IPS DF 6.9 (cell line): ENCODE data around the gene CERT1.
"Not testable (repeated sequence)": the region's sequence is repeated elsewhere in the genome, so short reads cannot be mapped to it uniquely, and the experiment has no call there.

Experiments used
- DNase-seq: peaks from one replicate; pipeline ENCODE4 v3.0.0-alpha.2; 2013; ENCODE audit warnings: low read depth, low spot score
- H3K27ac ChIP-seq: one replicate; pipeline ENCODE4 v1.5.1; 2013; ENCODE audit warnings: low read length, control low read depth
- H3K27me3 ChIP-seq: 2 replicates; pipeline ENCODE4 v1.6.1; 2013; ENCODE audit warnings: mild to moderate bottlenecking, low read length; ENCODE audit not compliant: control insufficient read depth, insufficient read depth
- H3K36me3 ChIP-seq: 2 replicates; pipeline ENCODE4 v1.6.1; 2013; ENCODE audit warnings: low read length; ENCODE audit not compliant: control insufficient read depth, insufficient read depth
- H3K4me1 ChIP-seq: 2 replicates; pipeline ENCODE4 v1.6.1; 2013; ENCODE audit warnings: low read length; ENCODE audit not compliant: control insufficient read depth, insufficient read depth
- H3K4me3 ChIP-seq: 2 replicates; pipeline ENCODE4 v1.5.1; 2013; ENCODE audit warnings: mild to moderate bottlenecking, low read length
- H3K9me3 ChIP-seq: 2 replicates; pipeline ENCODE4 v1.6.1; 2013; ENCODE audit warnings: low read length, inconsistent platforms; ENCODE audit not compliant: control insufficient read depth, insufficient read depth
- WGBS: extraction: QIAGEN DNeasy Blood & Tissue Kit; methylation state at CpG from one replicate; pipeline ENCODE4 v1.1.7; 2013; ENCODE audit warnings: mixed read lengths, missing lambda C conversion rate; ENCODE audit not compliant: insufficient read length, insufficient coverage; 5-methylcytosine and 5-hydroxymethylcytosine counted together

CERT1 gene

GRCh38 chr5:75509956-75510355 lies 1.5 kb downstream of the CERT1 start:
- Histone ChIP-seq H3K36me3 (no peaks in the 10 kb centered on the region), H3K9me3 (no peaks in the 10 kb centered on the region), H3K4me3 (no peak overlapping the region; the same call in 1 of the 2 replicates), H3K27me3 (no peaks in the 10 kb centered on the region), H3K4me1 (no peaks in the 10 kb centered on the region), H3K27ac (no peak overlapping the region)
- DNase-seq = no peak
- WGBS = no CpG with 5 or more reads among the region's 1 CpG

GRCh38 chr5:75509546-75509945 lies 1.9 kb downstream of the CERT1 start:
- H3K27me3 ChIP-seq = no peaks in the 10 kb centered on the region
- no peak overlapping the region for H3K4me3 ChIP-seq
- DNase-seq = no peak
- WGBS = no CpG with 5 or more reads among the region's 4 CpGs
- no peaks in the 10 kb centered on the region for H3K4me1 ChIP-seq
- no peaks in the 10 kb centered on the region for H3K36me3 ChIP-seq
- no peaks in the 10 kb centered on the region for H3K9me3 ChIP-seq
- H3K27ac ChIP-seq = no peak overlapping the region

- DNase-seq = no peak
- Histone ChIP-seq H3K27me3 (no peaks in the 10 kb centered on the region), H3K27ac (no peak overlapping the region), H3K4me3 (no peak overlapping the region), H3K9me3 (no peaks in the 10 kb centered on the region), H3K36me3 (no peaks in the 10 kb centered on the region), H3K4me1 (no peaks in the 10 kb centered on the region)
- WGBS = no CpG with 5 or more reads among the region's 1 CpG
Observed at GRCh38 chr5:75507841-75508240, 3.6 kb downstream of the CERT1 start.

GRCh38 chr5:75505112-75505511 lies 6.3 kb downstream of the CERT1 start:
- H3K4me1 ChIP-seq, DNase-seq: not testable (repeated sequence)
- no CpG with 5 or more reads among the region's 5 CpGs for WGBS

GRCh38 chr5:75498875-75499274 lies 12.6 kb downstream of the CERT1 start:
- H3K4me3 ChIP-seq, H3K36me3 ChIP-seq, H3K27me3 ChIP-seq, H3K27ac ChIP-seq, DNase-seq, H3K4me1 ChIP-seq, H3K9me3 ChIP-seq: not testable (repeated sequence)
- no CpG with 5 or more reads among the region's 1 CpG for WGBS

More at GRCh38 chr5:75505112-75505511, 6.3 kb downstream of the CERT1 start:
- not testable (repeated sequence) for H3K4me3 ChIP-seq, H3K27me3 ChIP-seq, H3K27ac ChIP-seq, H3K36me3 ChIP-seq, H3K9me3 ChIP-seq

- no peak overlapping the region for H3K4me3 ChIP-seq
- no peak for DNase-seq
- no peak overlapping the region for H3K27ac ChIP-seq
- no peaks in the 10 kb centered on the region for H3K36me3 ChIP-seq
- no peaks in the 10 kb centered on the region for H3K27me3 ChIP-seq
- peaks cover 2% of the 10 kb centered on the region; the same call in 1 of the 2 replicates for H3K4me1 ChIP-seq
- H3K9me3 ChIP-seq = no peaks in the 10 kb centered on the region
- WGBS = no CpG with 5 or more reads among the region's 7 CpGs
Observed at GRCh38 chr5:75498208-75498777, 13.1 kb downstream of the CERT1 start.

- Histone ChIP-seq H3K4me3 (no peak overlapping the region), H3K27me3 (no peaks in the 10 kb centered on the region), H3K9me3 (no peaks in the 10 kb centered on the region), H3K4me1 (peaks cover 2% of the 10 kb centered on the region; the same call in 1 of the 2 replicates), H3K27ac (no peak overlapping the region), H3K36me3 (no peaks in the 10 kb centered on the region)
- no CpG with 5 or more reads among the region's 3 CpGs for WGBS
- no peak for DNase-seq
Observed at GRCh38 chr5:75496026-75496425, 15.4 kb downstream of the CERT1 start.

GRCh38 chr5:75491621-75492020 lies 19.8 kb downstream of the CERT1 start:
- H3K27me3 ChIP-seq = no peaks in the 10 kb centered on the region
- no peak overlapping the region for H3K27ac ChIP-seq
- H3K4me1 ChIP-seq = no peaks in the 10 kb centered on the region
- no peaks in the 10 kb centered on the region for H3K36me3 ChIP-seq
- no CpG with 5 or more reads among the region's 2 CpGs for WGBS
- H3K9me3 ChIP-seq = no peaks in the 10 kb centered on the region
- DNase-seq = no peak
- no peak overlapping the region for H3K4me3 ChIP-seq

- DNase-seq, H3K36me3 ChIP-seq, H3K27ac ChIP-seq, H3K4me1 ChIP-seq, H3K9me3 ChIP-seq, H3K27me3 ChIP-seq, H3K4me3 ChIP-seq: not testable (repeated sequence)
- WGBS = no CpG with 5 or more reads among the region's 6 CpGs
Observed at GRCh38 chr5:75489847-75490246, 21.6 kb downstream of the CERT1 start.

GRCh38 chr5:75484605-75485004 lies 26.8 kb downstream of the CERT1 start:
- Histone ChIP-seq H3K36me3 (no peaks in the 10 kb centered on the region), H3K27ac (no peak overlapping the region), H3K4me3 (no peak overlapping the region), H3K9me3 (no peaks in the 10 kb centered on the region), H3K27me3 (no peaks in the 10 kb centered on the region), H3K4me1 (peaks cover 4% of the 10 kb centered on the region)
- WGBS = no CpG with 5 or more reads among the region's 1 CpG
- DNase-seq = no peak

GRCh38 chr5:75482482-75482881 lies 28.9 kb downstream of the CERT1 start:
- no CpG with 5 or more reads among the region's 3 CpGs for WGBS

More at GRCh38 chr5:75482482-75482881, 28.9 kb downstream of the CERT1 start:
- H3K27me3 ChIP-seq = no peaks in the 10 kb centered on the region
- no peak for DNase-seq
- no peaks in the 10 kb centered on the region for H3K36me3 ChIP-seq
- H3K27ac ChIP-seq = no peak overlapping the region
- H3K4me1 ChIP-seq = peaks cover 4% of the 10 kb centered on the region
- H3K4me3 ChIP-seq = no peak overlapping the region
- H3K9me3 ChIP-seq = no peaks in the 10 kb centered on the region
